Right lobe of liver (tissue), 4 donors: ENCODE results near the gene DPYD.

Experiments
- CTCF ChIP-seq, 4 donors: fragments of 200-600 bp in 3 of 4; fragments of 450-650 bp in 1 of 4; IDR thresholded peaks; one replicate each; pipeline versions ENCODE4 v1.5.1 to v1.8.0; 2016 to 2022; ENCODE audit warnings: antibody characterized with exemption in 4 of 4, mild to moderate bottlenecking in 2 of 4
- POLR2A ChIP-seq: fragments of 450-650 bp; IDR thresholded peaks from one replicate; pipeline ENCODE4 v1.6.1; 2017; ENCODE audit warnings: antibody characterized with exemption, mild to moderate bottlenecking
- donor health status: DM: no; HTN: no; CAD: no.
- donor health status: DM: no; HTN: no; CAD: no.
- donor health status: DM: no; HTN: yes; CAD: no.

GRCh38 chr1:97123717-97124431 lies 797.0 kb downstream of the DPYD start:
- no peak for TF ChIP-seq CTCF (IDR thresholded peaks at IDR 0.05)
- no peak for TF ChIP-seq POLR2A
